Posterior cingulate gyrus (tissue), 11 donors: ENCODE measurements around the gene SESN1.
A peak's percentile ranks its signal among the peaks of the same experiment; 100 is the strongest.

Experiments used
- DNase-seq, 10 donors: peaks; one replicate each; pipeline versions ENCODE4 v3.0.0 to v3.0.0-alpha.2; 2020 to 2021; ENCODE audit warnings: mixed read lengths in 3 of 10
- intact Hi-C: fragments of 100-400 bp; cut with DNase I; formaldehyde crosslinking; loops from one replicate; pipeline ENCODE4 v1.15.1; 2023

The SESN1 gene

GRCh38 chr6:108945681-108946159 lies 148.9 kb downstream of the SESN1 start:
- peak; percentile 28 to 94 (median 65) for DNase-seq
- intact Hi-C loops, result no loop called here

GRCh38 chr6:108944707-108945680 lies 149.7 kb downstream of the SESN1 start:
- intact Hi-C loops, result no loop called here

GRCh38 chr6:108944071-108944470 lies 150.6 kb downstream of the SESN1 start:
- no peak for DNase-seq
- intact Hi-C loops, result no loop called here

More at GRCh38 chr6:108944707-108945680, 149.7 kb downstream of the SESN1 start:
- peak in 1 of 10 donors; percentile 12 for DNase-seq

- no peak for DNase-seq
- intact Hi-C loops, result no loop called here
Measured at GRCh38 chr6:108942556-108943492, 151.8 kb downstream of the SESN1 start.

GRCh38 chr6:108941859-108942258 lies 152.8 kb downstream of the SESN1 start:
- intact Hi-C loops, result no loop called here

GRCh38 chr6:108941281-108941680 lies 153.4 kb downstream of the SESN1 start:
- no peak for DNase-seq
- intact Hi-C loops, result no loop called here

More at GRCh38 chr6:108941859-108942258, 152.8 kb downstream of the SESN1 start:
- no peak for DNase-seq

GRCh38 chr6:108940741-108941140 lies 153.9 kb downstream of the SESN1 start:
- intact Hi-C loops, result no loop called here
- no peak for DNase-seq

- no peak for DNase-seq
Measured at GRCh38 chr6:108937170-108937569, 157.5 kb downstream of the SESN1 start.

More at GRCh38 chr6:108937170-108937569, 157.5 kb downstream of the SESN1 start:
- intact Hi-C loops, result no loop called here
